ENCODE data around the gene ATP1B3.
"Not testable (repeated sequence)": the region's sequence is repeated elsewhere in the genome, so short reads cannot be mapped to it uniquely, and the experiment has no call there.

The ATP1B3 gene

DNA sequence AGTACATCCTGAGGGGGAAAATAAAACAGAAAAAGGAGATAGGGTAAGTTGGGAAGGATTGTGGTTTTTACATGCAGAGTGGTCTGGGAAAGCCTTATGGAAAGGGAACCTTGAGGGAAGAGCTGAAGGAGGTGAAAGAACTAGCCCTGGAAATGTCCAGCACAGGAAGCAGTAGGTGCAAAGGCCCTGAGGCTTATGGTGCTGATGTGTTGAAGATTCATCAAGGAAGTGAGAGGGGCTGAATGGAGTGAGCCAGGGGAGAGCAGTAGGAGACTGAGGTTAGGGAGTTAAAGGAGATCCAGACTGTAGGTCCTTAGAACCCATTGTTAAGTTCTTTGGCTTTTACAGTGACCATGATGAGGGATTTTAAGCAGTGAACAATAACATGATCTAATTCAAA, 33.0 kb downstream of the ATP1B3 start:
- H3K9me2 ChIP-seq (replicated peaks; ENCODE audit: control insufficient read depth, low read length) = no peaks in the 10 kb centered on the region
- no peaks in the 10 kb centered on the region for H3K9me3 ChIP-seq (ENCODE audit: control insufficient read depth, insufficient read depth, low read length)
- peaks cover 89% of the 10 kb centered on the region for H3K36me3 ChIP-seq (ENCODE audit: control insufficient read depth, low read length)
- no peak overlapping the region for H3K4me3 ChIP-seq (ENCODE audit: low read length)
- H3K27me3 ChIP-seq (ENCODE audit: control insufficient read depth, low read length) = no peaks in the 10 kb centered on the region
- H3K27ac ChIP-seq (ENCODE audit: low read depth, low read length) = no peak overlapping the region
- H4K20me1 ChIP-seq (ENCODE audit: control insufficient read depth, insufficient read depth, low read depth, low read length) = no peaks in the 10 kb centered on the region
- TF ChIP-seq, protein P1, sequence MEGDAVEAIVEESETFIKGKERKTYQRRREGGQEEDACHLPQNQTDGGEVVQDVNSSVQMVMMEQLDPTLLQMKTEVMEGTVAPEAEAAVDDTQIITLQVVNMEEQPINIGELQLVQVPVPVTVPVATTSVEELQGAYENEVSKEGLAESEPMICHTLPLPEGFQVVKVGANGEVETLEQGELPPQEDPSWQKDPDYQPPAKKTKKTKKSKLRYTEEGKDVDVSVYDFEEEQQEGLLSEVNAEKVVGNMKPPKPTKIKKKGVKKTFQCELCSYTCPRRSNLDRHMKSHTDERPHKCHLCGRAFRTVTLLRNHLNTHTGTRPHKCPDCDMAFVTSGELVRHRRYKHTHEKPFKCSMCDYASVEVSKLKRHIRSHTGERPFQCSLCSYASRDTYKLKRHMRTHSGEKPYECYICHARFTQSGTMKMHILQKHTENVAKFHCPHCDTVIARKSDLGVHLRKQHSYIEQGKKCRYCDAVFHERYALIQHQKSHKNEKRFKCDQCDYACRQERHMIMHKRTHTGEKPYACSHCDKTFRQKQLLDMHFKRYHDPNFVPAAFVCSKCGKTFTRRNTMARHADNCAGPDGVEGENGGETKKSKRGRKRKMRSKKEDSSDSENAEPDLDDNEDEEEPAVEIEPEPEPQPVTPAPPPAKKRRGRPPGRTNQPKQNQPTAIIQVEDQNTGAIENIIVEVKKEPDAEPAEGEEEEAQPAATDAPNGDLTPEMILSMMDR (IDR thresholded peaks at IDR 0.05; ENCODE audit: low read depth, low read length, poor library complexity, severe bottlenecking) = no peak
- TF ChIP-seq EZH2phosphoT487 (IDR thresholded peaks at IDR 0.05; ENCODE audit: borderline replicate concordance, low read length) = no peak
- no peak overlapping the region for H3K4me2 ChIP-seq (ENCODE audit: low read length)
- H3K79me2 ChIP-seq (ENCODE audit: control insufficient read depth, low read length) = peaks cover 31% of the 10 kb centered on the region
- H3K4me1 ChIP-seq (ENCODE audit: control insufficient read depth, low read length) = no peaks in the 10 kb centered on the region
- H3F3A ChIP-seq (ENCODE audit: control insufficient read depth, insufficient read depth) = peaks cover 4% of the 10 kb centered on the region; the same call in 1 of the 2 replicates

DNA sequence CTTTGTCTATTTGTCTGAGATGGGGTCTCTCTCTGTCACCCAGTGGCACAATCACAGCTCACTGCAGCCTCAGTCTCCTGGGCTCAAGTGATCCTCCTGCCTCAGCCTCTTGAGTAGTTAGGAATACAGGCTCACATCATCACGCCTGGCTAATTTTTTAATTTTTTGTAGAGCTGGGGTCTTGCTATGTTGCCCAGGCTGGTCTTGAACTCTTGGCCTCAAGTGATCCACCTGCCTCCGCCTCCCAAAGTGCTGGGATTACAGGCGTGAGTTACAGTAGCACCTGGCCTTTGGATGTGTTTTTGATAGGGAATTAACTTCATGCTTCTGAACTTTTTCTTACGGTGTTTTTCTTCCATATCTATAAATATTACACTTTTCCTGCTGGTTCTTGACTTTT, 33.5 kb downstream of the ATP1B3 start:
- Histone ChIP-seq H3K79me2 (ENCODE audit: control insufficient read depth, low read length) (peaks cover 35% of the 10 kb centered on the region), H3K36me3 (ENCODE audit: control insufficient read depth, low read length) (peaks cover 90% of the 10 kb centered on the region)
- not testable (repeated sequence) for H3K9me2 ChIP-seq (replicated peaks; ENCODE audit: control insufficient read depth, low read length); H3K27me3 ChIP-seq (ENCODE audit: control insufficient read depth, low read length); H3K4me3 ChIP-seq (ENCODE audit: low read length); H4K20me1 ChIP-seq (ENCODE audit: control insufficient read depth, insufficient read depth, low read depth, low read length); H3F3A ChIP-seq (ENCODE audit: control insufficient read depth, insufficient read depth); H3K4me1 ChIP-seq (ENCODE audit: control insufficient read depth, low read length); H3K9me3 ChIP-seq (ENCODE audit: control insufficient read depth, insufficient read depth, low read length); H3K27ac ChIP-seq (ENCODE audit: low read depth, low read length); H3K4me2 ChIP-seq (ENCODE audit: low read length)

DNA sequence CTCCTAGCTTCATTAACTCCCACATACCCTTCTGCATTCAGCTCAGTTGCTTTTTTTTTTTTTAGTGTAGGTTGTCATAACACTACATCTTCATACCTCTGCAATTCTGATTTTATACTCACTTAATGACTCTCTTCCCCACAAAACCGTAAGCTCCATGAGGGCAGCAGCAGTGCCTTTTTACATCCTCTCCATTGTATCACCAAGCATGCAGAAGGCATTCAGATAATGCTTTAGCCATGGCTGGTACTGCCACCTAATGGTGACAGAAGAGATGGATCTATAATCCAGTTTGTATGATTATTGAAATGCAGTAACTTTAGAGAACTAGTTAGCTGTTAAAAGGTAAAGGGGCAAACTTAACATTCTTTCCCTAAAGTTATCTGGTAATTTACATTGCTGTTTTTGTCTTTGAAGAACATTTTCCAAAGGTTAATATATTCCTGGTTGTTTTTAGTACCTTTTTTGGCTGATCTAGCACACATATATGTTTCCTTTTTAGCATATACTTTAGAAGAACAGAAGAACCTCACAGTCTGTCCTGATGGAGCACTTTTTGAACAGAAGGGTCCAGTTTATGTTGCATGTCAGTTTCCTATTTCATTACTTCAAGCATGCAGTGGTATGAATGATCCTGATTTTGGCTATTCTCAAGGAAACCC, 36.8 kb downstream of the ATP1B3 start:
- H3K79me2 ChIP-seq (ENCODE audit: control insufficient read depth, low read length) = peaks cover 32% of the 10 kb centered on the region
- H3K9me3 ChIP-seq (ENCODE audit: control insufficient read depth, insufficient read depth, low read length) = no peaks in the 10 kb centered on the region
- H3K4me3 ChIP-seq (ENCODE audit: low read length) = no peak overlapping the region
- no peaks in the 10 kb centered on the region for H4K20me1 ChIP-seq (ENCODE audit: control insufficient read depth, insufficient read depth, low read depth, low read length)
- H3K36me3 ChIP-seq (ENCODE audit: control insufficient read depth, low read length) = peaks cover 88% of the 10 kb centered on the region
- peaks cover 9% of the 10 kb centered on the region; the same call in 1 of the 2 replicates for H3F3A ChIP-seq (ENCODE audit: control insufficient read depth, insufficient read depth)
- TF ChIP-seq EZH2phosphoT487 (IDR thresholded peaks at IDR 0.05; ENCODE audit: borderline replicate concordance, low read length) = no peak
- TF ChIP-seq, protein P1 (IDR thresholded peaks at IDR 0.05; ENCODE audit: low read depth, low read length, poor library complexity, severe bottlenecking) = peak; percentile 82
- no peaks in the 10 kb centered on the region for H3K9me2 ChIP-seq (replicated peaks; ENCODE audit: control insufficient read depth, low read length)
- H3K27ac ChIP-seq (ENCODE audit: low read depth, low read length) = no peak overlapping the region
- no peaks in the 10 kb centered on the region for H3K4me1 ChIP-seq (ENCODE audit: control insufficient read depth, low read length)
- no peak overlapping the region for H3K4me2 ChIP-seq (ENCODE audit: low read length)
- H3K27me3 ChIP-seq (ENCODE audit: control insufficient read depth, low read length) = no peaks in the 10 kb centered on the region

DNA sequence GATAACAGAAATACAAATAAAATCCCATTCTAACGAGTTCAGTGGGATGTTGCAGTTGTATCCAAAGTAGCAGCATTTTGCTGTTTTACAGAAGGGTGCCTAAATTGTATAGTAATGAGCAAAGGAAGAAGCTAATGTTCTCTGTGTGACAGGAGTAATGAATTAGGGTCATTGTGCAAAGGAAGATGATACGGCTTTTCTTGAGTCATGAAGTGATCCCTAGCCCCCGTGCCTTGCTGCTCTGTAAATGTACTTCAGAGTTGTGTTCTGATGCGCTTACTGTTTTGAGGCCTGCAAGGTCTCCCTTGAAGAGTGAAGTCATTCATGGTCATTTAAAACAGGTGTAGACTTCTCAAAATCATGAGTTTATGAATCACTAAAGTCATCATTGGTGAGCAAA, 37.9 kb downstream of the ATP1B3 start:
- H3K27ac ChIP-seq (ENCODE audit: low read depth, low read length) = no peak overlapping the region
- peaks cover 27% of the 10 kb centered on the region for H3K79me2 ChIP-seq (ENCODE audit: control insufficient read depth, low read length)
- H3K4me2 ChIP-seq (ENCODE audit: low read length) = no peak overlapping the region
- H3K36me3 ChIP-seq (ENCODE audit: control insufficient read depth, low read length) = peaks cover 88% of the 10 kb centered on the region
- H3K4me3 ChIP-seq (ENCODE audit: low read length) = no peak overlapping the region
- no peaks in the 10 kb centered on the region for H4K20me1 ChIP-seq (ENCODE audit: control insufficient read depth, insufficient read depth, low read depth, low read length)
- H3K27me3 ChIP-seq (ENCODE audit: control insufficient read depth, low read length) = no peaks in the 10 kb centered on the region
- no peaks in the 10 kb centered on the region for H3K9me2 ChIP-seq (replicated peaks; ENCODE audit: control insufficient read depth, low read length)
- H3K9me3 ChIP-seq (ENCODE audit: control insufficient read depth, insufficient read depth, low read length) = no peaks in the 10 kb centered on the region
- peaks cover 9% of the 10 kb centered on the region; the same call in 1 of the 2 replicates for H3F3A ChIP-seq (ENCODE audit: control insufficient read depth, insufficient read depth)
- H3K4me1 ChIP-seq (ENCODE audit: control insufficient read depth, low read length) = no peaks in the 10 kb centered on the region
- TF ChIP-seq, protein P1 (IDR thresholded peaks at IDR 0.05; ENCODE audit: low read depth, low read length, poor library complexity, severe bottlenecking) = no peak
- no peak for TF ChIP-seq EZH2phosphoT487 (IDR thresholded peaks at IDR 0.05; ENCODE audit: borderline replicate concordance, low read length)
